ENCODE results near the gene HOXA3.

HOXA3 gene

GRCh38 chr7:27111751-27112277 lies 40.6 kb downstream of the HOXA3 start:
- no peak for DNase-seq

- DNase-seq, result no peak
These were observed 41.2 kb downstream of the HOXA3 start for GRCh38 chr7:27111042-27111750.

GRCh38 chr7:27110186-27111031 lies 42.0 kb downstream of the HOXA3 start:
- no peak for DNase-seq

GRCh38 chr7:27109466-27110185 lies 42.8 kb downstream of the HOXA3 start:
- no peak for DNase-seq

- no peak for DNase-seq
These were observed 43.8 kb downstream of the HOXA3 start for GRCh38 chr7:27108390-27109127.

GRCh38 chr7:27107391-27108381 lies 44.7 kb downstream of the HOXA3 start:
- no peak for DNase-seq

- DNase-seq, result no peak
These were observed 45.5 kb downstream of the HOXA3 start for GRCh38 chr7:27106901-27107240.

GRCh38 chr7:27106181-27106900 lies 46.0 kb downstream of the HOXA3 start:
- no peak for DNase-seq

- no peak for DNase-seq
These were observed 46.9 kb downstream of the HOXA3 start for GRCh38 chr7:27105301-27106031.

- no peak for DNase-seq
These were observed 47.9 kb downstream of the HOXA3 start for GRCh38 chr7:27104341-27105058.

- no peak for DNase-seq
These were observed 48.7 kb downstream of the HOXA3 start for GRCh38 chr7:27103489-27104226.

- DNase-seq, result no peak
These were observed 49.6 kb downstream of the HOXA3 start, which contains the start of gene HOXA2 for GRCh38 chr7:27102581-27103442. TSS of gene HOXA2 (minus strand) at chr7:27102683. CDS start at chr7:27102500, 183 bp downstream.

GRCh38 chr7:27101957-27102580 lies 50.3 kb downstream of the HOXA3 start:
- DNase-seq, result no peak

GRCh38 chr7:27101171-27101956 lies 51.0 kb downstream of the HOXA3 start:
- DNase-seq, result no peak

- no peak for DNase-seq
These were observed 51.7 kb downstream of the HOXA3 start for GRCh38 chr7:27100694-27101170.

Measured in stimulated activated CD4-positive, alpha-beta T cell treated with anti-CD3 and anti-CD28 coated beads, Interleukin-1b, Interleukin-23, amount 100 ng/mL, for 48 hours (primary cell).